OCI-LY3 (cell line): Measurements from ENCODE around the gene ECE2.
A peak's percentile ranks its signal among the peaks of the same experiment; 100 is the strongest.

Experiments
- H2AFZ ChIP-seq: fragments of 200-600, 300-600 bp; shearing (Covaris generic); 2 replicates; pipeline ENCODE4 v1.6.0; 2014; ENCODE audit warnings: antibody characterized with exemption, low read depth, low read length
- H3K27ac ChIP-seq: fragments of 200-600, 300-600 bp; sonication (generic); 2 replicates; pipeline ENCODE4 v1.5.1; 2014; ENCODE audit warnings: mild to moderate bottlenecking, low read length, moderate library complexity, mixed read lengths
- H3K27me3 ChIP-seq: fragments of 200-600, 300-600 bp; sonication (generic); 2 replicates; pipeline ENCODE4 v1.6.1; 2014; ENCODE audit warnings: low read depth, low read length, mixed read lengths
- H3K36me3 ChIP-seq: fragments of 200-600, 300-600 bp; sonication (generic); replicated peaks from 2 replicates; pipeline ENCODE3; 2014; ENCODE audit warnings: low read depth, low read length, mixed read lengths
- H3K4me1 ChIP-seq: fragments of 300-600, 200-600 bp; sonication (generic); 2 replicates; pipeline ENCODE4 v1.6.1; 2014; ENCODE audit warnings: low read length, mixed read lengths
- H3K4me2 ChIP-seq: fragments of 200-600, 300-600 bp; sonication (generic); 2 replicates; pipeline ENCODE4 v1.6.1; 2014; ENCODE audit warnings: low read length, mixed read lengths
- H3K4me3 ChIP-seq: fragments of 300-600, 200-600 bp; sonication (generic); 2 replicates; pipeline ENCODE4 v1.5.1; 2014; ENCODE audit warnings: antibody characterized with exemption, mild to moderate bottlenecking, low read length, moderate library complexity
- H3K79me2 ChIP-seq: fragments of 300-600, 200-600 bp; shearing (Covaris generic); 2 replicates; pipeline ENCODE4 v1.6.1; 2014; ENCODE audit warnings: mild to moderate bottlenecking, low read length, mixed read lengths
- H3K9ac ChIP-seq: fragments of 300-600, 200-600 bp; shearing (Covaris generic); 2 replicates; pipeline ENCODE4 v1.6.0; 2014; ENCODE audit warnings: mild to moderate bottlenecking, low read length, moderate library complexity
- H3K9me3 ChIP-seq: fragments of 200-600, 300-600 bp; shearing (Covaris generic); 2 replicates; pipeline ENCODE4 v1.6.1; 2014; ENCODE audit warnings: low read length, mixed read lengths; ENCODE audit not compliant: insufficient read depth
- H4K20me1 ChIP-seq: fragments of 200-600, 300-600 bp; sonication (generic); 2 replicates; pipeline ENCODE4 v1.6.1; 2016; ENCODE audit warnings: low read length, mixed read lengths; ENCODE audit not compliant: insufficient read depth
- CTCF ChIP-seq: fragments of 200-600, 300-600 bp; sonication (generic); IDR thresholded peaks from 2 replicates; pipeline ENCODE4 v1.5.1; 2014; ENCODE audit warnings: antibody characterized with exemption, low read length, low read depth
- EZH2phosphoT487 ChIP-seq: fragments of 200-600 bp; shearing (Covaris generic); IDR thresholded peaks from 2 replicates; pipeline ENCODE4 v1.6.1; 2018; ENCODE audit warnings: antibody characterized with exemption, mixed run types, low read depth

Gene ECE2

DNA sequence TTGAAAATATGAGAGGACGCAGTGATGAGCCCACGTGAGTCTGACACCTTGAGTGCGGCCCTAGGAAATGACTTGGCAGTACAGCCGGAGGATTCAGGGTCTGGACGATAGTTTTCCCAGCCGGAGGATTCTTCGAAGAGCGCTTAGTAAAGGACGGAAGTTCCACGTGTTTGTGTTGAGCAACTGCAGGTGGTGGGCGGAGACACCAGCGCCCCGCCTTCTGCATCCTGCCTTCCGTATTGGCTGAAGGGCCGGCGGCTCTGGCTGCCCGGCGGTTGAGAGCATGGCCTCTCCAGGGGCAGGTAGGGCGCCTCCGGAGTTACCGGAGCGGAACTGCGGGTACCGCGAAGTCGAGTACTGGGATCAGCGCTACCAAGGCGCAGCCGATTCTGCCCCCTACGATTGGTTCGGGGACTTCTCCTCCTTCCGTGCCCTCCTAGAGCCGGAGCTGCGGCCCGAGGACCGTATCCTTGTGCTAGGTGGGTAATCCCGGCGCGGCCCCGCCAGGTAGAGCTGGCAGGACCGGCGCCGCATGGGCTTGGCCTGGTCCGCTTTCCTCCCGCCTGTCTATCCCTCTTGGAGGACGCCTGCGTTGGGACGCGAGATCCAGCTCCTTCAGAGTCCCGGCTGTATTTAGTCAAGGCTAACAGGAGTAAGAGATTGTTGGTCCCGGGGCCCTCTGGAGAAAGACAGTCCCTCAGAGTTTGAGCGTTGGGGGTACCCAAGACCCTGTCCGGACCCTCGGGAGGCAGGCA, 26.2 kb upstream of the ECE2 start, which contains the start of gene EEF1AKMT4:
TSS of gene EEF1AKMT4 (plus strand) at position 261 of the 755 bp plus-strand sequence. CDS start at position 284, 23 bp downstream.
- peak within 1 kb of the TSS; percentile 100 for H2AFZ ChIP-seq
- H3K4me1 ChIP-seq: peaks cover 9% of the 10 kb centered on the region
- H3K27ac ChIP-seq: peak within 1 kb of the TSS; percentile 84
- peak within 1 kb of the TSS; percentile 97 for H3K9ac ChIP-seq
- H3K27me3 ChIP-seq: no peaks in the 10 kb centered on the region
- H3K36me3 ChIP-seq: peaks cover 8% of the 10 kb centered on the region
- TF ChIP-seq CTCF (peak; percentile 10; the same call in 1 of the 2 replicates), EZH2phosphoT487 (no peak)
- H3K79me2 ChIP-seq: peaks cover 65% of the 10 kb centered on the region
- H3K4me3 ChIP-seq: peak within 1 kb of the TSS; percentile 93
- H4K20me1 ChIP-seq: no peaks in the 10 kb centered on the region
- peak within 1 kb of the TSS; percentile 92 for H3K4me2 ChIP-seq
- H3K9me3 ChIP-seq: no peaks in the 10 kb centered on the region

GRCh38 chr3:184250167-184250828, 25.5 kb upstream of the ECE2 start:
- H3K36me3 ChIP-seq: peaks cover 1% of the 10 kb centered on the region
- H2AFZ ChIP-seq: peak overlapping the region; percentile 76
- no peaks in the 10 kb centered on the region for H3K27me3 ChIP-seq
- TF ChIP-seq EZH2phosphoT487 (no peak), CTCF (peak; percentile 92)
- no peaks in the 10 kb centered on the region for H3K9me3 ChIP-seq
- peak overlapping the region; percentile 92 for H3K4me2 ChIP-seq
- H3K27ac ChIP-seq: peak overlapping the region; percentile 55
- peak overlapping the region; percentile 91 for H3K9ac ChIP-seq
- peak overlapping the region; percentile 93 for H3K4me3 ChIP-seq
- peaks cover 9% of the 10 kb centered on the region for H3K4me1 ChIP-seq
- H3K79me2 ChIP-seq: peaks cover 65% of the 10 kb centered on the region
- H4K20me1 ChIP-seq: no peaks in the 10 kb centered on the region

DNA sequence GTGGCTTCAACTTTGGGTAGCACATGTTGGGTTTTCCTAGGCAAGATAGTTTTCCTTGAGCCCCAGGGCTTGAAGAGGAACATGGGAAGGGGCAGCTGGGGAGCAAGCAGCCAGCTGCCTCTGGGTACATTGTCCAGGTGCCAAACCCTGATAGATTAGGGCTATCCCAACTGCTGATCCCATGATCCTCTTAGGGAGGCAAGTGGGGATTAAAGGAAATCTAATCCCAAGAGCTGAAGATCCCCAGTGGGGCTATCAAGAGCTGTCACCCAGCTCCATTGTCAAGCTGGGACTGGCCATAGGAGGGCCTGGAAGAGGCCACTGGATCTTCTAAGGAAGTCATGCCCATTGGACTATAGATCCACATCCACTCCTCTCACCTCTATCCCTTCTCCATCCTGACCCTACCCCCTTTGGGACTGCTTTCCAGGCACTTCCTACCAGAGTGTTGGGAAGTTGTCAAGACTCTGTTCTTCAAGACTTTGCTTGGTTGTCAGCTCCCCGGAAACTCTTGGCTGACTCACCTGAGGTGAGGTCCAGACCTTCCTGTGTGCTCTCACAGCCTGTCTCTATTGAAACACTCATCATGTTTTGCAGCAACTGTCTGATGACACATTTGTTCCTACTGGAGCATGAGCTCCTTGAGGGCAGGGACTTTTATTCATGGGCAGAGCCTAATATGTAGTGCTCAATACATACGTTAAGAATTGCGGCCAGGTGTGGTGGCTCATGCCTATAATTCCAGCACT, 20.4 kb upstream of the ECE2 start:
- TF ChIP-seq CTCF (no peak), EZH2phosphoT487 (no peak)
- no peaks in the 10 kb centered on the region for H3K9me3 ChIP-seq
- H3K9ac ChIP-seq: no peak overlapping the region
- H3K79me2 ChIP-seq: peaks cover 24% of the 10 kb centered on the region
- H3K4me1 ChIP-seq: peaks cover 5% of the 10 kb centered on the region
- H2AFZ ChIP-seq: no peak overlapping the region
- H3K36me3 ChIP-seq: no peaks in the 10 kb centered on the region
- no peaks in the 10 kb centered on the region for H3K27me3 ChIP-seq
- no peak overlapping the region for H3K27ac ChIP-seq
- no peak overlapping the region for H3K4me3 ChIP-seq
- H3K4me2 ChIP-seq: no peak overlapping the region
- 0 out of 2 replicates have a peak, but pooled peaks cover 2% of the 10 kb centered on the region for H4K20me1 ChIP-seq
